ENCODE results near the gene GPR89A. TPM values are rescaled to one million over a fixed set of nuclear protein-coding genes. Genes with fewer than 3 reads are reported as not detected.
"Not testable (repeated sequence)": the region's sequence is repeated elsewhere in the genome, so short reads cannot be mapped to it uniquely, and the experiment has no call there.

Gene GPR89A
- total and polyA plus RNA-seq, 9 donors: 12.5 to 23.1 (median 18.9) TPM

DNA sequence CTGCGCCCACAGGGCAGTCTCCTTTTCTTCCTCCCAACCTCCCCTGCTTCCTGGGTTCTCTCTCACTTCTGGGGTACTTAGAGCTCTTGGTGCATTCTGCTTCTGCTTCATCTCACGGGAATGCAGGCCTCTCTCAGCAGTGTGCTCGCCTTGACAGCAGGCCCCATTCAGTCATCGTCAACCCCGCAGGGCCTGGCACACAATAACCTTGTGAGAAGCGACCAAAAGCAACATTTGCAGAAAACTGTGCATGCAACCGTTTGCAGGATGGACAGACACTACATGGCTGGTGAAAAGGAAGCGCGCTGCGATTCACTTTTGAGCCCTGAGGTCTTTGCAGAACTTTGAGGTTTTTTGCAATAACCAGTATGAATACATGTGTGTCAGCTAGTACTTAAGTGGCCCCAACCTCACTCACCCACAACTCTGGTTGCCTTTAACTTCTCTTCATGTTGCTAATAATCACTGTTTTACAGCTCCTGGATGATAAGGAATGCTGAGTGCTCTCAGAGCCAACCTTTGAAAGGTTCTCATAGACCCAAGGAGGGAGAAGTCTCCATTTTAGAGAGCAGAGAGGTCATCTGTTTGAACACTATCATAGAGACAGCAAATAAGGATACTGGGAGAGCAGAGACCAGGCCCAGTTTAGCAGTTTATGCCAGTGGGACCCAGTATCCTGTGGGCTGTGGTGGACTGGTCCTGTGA, 109.0 kb downstream of the GPR89A start:
- intact Hi-C loops (cut with DNase I): no loop called here
- DNase-seq: no peak

DNA sequence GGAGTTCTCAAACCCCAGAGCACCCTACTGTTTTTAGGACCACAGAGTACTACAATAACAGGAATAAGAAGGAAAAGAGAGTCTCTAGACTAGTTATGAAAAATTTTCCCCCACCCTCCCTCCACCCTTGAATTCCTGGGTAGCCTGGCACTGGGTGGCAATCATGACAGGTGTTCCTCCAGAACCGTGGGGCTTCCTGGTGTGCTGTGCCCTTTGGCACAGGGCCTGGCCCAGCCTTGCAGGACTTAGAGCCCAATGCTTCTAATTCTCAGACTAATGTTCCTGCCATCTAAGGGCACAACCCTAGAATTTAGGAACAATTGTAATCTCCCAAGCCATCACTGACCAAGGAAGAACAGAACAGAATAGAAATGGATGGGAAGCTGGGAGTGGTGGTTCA, 110.0 kb downstream of the GPR89A start:
- no peak for DNase-seq
- Histone ChIP-seq H3K4me3 (no peak overlapping the region), H3K27me3 (no peaks in the 10 kb centered on the region), H3K27ac (no peak overlapping the region), H3K36me3 (no peaks in the 10 kb centered on the region), H3K4me1 (ENCODE audit: insufficient read depth) (peaks cover 3% of the 10 kb centered on the region), H3K9me3 (no peaks in the 10 kb centered on the region)
- TF ChIP-seq POLR2A (IDR thresholded peaks at IDR 0.05) (no peak), EP300 (IDR thresholded peaks at IDR 0.05) (no peak)
- TF ChIP-seq, protein P1, sequence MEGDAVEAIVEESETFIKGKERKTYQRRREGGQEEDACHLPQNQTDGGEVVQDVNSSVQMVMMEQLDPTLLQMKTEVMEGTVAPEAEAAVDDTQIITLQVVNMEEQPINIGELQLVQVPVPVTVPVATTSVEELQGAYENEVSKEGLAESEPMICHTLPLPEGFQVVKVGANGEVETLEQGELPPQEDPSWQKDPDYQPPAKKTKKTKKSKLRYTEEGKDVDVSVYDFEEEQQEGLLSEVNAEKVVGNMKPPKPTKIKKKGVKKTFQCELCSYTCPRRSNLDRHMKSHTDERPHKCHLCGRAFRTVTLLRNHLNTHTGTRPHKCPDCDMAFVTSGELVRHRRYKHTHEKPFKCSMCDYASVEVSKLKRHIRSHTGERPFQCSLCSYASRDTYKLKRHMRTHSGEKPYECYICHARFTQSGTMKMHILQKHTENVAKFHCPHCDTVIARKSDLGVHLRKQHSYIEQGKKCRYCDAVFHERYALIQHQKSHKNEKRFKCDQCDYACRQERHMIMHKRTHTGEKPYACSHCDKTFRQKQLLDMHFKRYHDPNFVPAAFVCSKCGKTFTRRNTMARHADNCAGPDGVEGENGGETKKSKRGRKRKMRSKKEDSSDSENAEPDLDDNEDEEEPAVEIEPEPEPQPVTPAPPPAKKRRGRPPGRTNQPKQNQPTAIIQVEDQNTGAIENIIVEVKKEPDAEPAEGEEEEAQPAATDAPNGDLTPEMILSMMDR (IDR thresholded peaks at IDR 0.05): no peak
- intact Hi-C loops (cut with DNase I): no loop called here
- 44 to 55% (median 50%) methylated on average over 1 of the region's 1 CpG for WGBS, 3 donors

More for the DNA sequence above, 109.0 kb downstream of the GPR89A start:
- no peaks in the 10 kb centered on the region for H3K36me3 ChIP-seq
- H3K4me1 ChIP-seq (ENCODE audit: insufficient read depth): peaks cover 3% of the 10 kb centered on the region
- TF ChIP-seq EP300 (IDR thresholded peaks at IDR 0.05) (no peak), POLR2A (IDR thresholded peaks at IDR 0.05) (no peak)
- TF ChIP-seq, protein P1 (IDR thresholded peaks at IDR 0.05): no peak
- H3K4me3 ChIP-seq: no peak overlapping the region
- no peak overlapping the region for H3K27ac ChIP-seq
- H3K9me3 ChIP-seq: no peaks in the 10 kb centered on the region
- 77 to 85% (median 82%) methylated on average over 10 of the region's 10 CpGs for WGBS, 3 donors
- H3K27me3 ChIP-seq: no peaks in the 10 kb centered on the region

DNA sequence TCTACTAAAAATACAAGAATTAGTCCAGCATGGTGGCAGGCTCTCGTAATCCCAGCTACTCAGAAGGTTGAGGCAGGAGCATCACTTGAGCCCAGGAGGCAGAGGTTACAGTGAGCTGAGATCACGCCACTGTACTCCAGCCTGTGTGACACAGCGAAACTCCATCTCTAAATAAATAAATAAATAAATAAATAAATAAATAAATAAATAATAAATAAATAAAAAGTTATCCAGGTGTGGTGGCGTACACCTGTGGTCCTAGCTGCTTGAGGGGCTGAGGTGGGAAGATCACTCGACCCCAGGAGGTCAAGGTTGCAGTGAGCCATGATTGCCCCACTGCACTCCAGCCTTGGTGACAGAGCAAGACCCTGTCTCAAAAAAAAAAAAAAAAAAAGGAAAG, 110.7 kb downstream of the GPR89A start:
- H3K36me3 ChIP-seq; DNase-seq; H3K4me1 ChIP-seq (ENCODE audit: insufficient read depth); H3K4me3 ChIP-seq; intact Hi-C loops (cut with DNase I); H3K27ac ChIP-seq; H3K27me3 ChIP-seq; H3K9me3 ChIP-seq: not testable (repeated sequence)
- 89 to 94% (median 92%) methylated on average over 5 of the region's 5 CpGs for WGBS, 3 donors

DNA sequence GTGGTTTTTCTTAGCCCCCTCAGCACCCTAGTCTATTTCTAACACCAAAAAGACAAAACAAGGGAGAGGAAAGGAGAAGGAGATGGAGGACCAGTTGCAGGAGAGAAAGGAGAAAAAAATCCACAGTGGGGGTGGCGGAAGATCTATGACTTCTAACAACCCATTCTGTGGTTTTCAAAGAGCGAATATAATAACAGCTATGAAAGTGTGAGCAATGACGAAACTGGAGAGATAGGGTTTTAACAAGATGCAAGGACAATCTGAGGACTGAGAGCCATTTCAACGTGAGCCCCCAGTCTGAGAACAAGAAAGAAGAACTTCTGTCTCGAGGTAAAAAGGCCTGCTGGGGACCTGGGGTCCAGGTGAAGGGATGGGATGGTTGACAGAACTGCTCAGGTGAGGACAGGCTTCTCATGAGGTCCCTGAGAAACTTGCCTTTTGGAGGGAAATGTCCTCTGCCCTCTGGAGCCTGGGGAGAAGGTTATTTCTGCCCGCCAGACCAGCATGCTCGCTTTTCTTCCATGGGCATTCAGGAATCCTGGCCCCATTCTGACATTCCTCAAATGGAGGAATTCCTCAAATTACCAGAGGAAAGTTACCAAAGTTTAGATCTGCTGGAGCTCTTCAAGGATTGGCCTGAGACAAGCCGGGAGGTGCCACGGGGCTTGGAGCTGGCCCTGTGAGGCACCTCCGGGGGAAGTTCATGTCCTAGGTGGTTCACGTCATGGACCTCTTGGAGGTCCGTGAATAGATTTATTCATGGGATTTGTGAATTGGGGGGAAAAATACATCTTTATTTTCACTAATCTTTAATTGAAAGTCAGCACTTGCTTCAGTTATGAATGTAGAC, 111.7 kb downstream of the GPR89A start, which contains the start of gene CD160:
CD160 (plus strand) TSS at position 270 of the 850 bp plus-strand sequence. CDS start 8,829 bp downstream, outside the sequence.
- intact Hi-C loops (cut with DNase I): no loop called here
- 85 to 87% (median 87%) methylated on average over 12 of the region's 12 CpGs for WGBS, 3 donors
- no peak for TF ChIP-seq EP300 (IDR thresholded peaks at IDR 0.05)
- TF ChIP-seq POLR2A (IDR thresholded peaks at IDR 0.05): no peak
- TF ChIP-seq, protein P1 (IDR thresholded peaks at IDR 0.05): no peak
- no peak for DNase-seq
- no peak within 1 kb of the TSS for H3K4me3 ChIP-seq
- peaks cover 3% of the 10 kb centered on the region for H3K4me1 ChIP-seq (ENCODE audit: insufficient read depth)
- no peaks in the 10 kb centered on the region for H3K27me3 ChIP-seq
- H3K36me3 ChIP-seq: no peaks in the 10 kb centered on the region
- H3K9me3 ChIP-seq: no peaks in the 10 kb centered on the region
- H3K27ac ChIP-seq: no peak within 1 kb of the TSS

Other genes starting within 250 kb of the GPR89A start
- gene NBPF20, start 182.4 kb upstream of the GPR89A start, total RNA-seq: 1 to 10 TPM in 5 of 7 donors, under 1 TPM in 2; 0.48 to 3.3 (median 2.3) TPM
- 1 to 10 TPM; 1.3 to 4.9 TPM for gene NBPF20, start 182.4 kb upstream of the GPR89A start, polyA plus RNA-seq
- gene PDZK1, start 99.4 kb downstream of the GPR89A start, total RNA-seq: 1 to 10 TPM in 1 of 7 donors, under 1 TPM in 4, not detected in 2; 0.36 to 2.0 (median 0.83) TPM
- 10 to 100 TPM in 1 of 2 donors, under 1 TPM in 1; 0.21 to 13.4 TPM for gene PDZK1, start 99.4 kb downstream of the GPR89A start, polyA plus RNA-seq
- gene CD160, start 111.5 kb downstream of the GPR89A start, total RNA-seq: under 1 TPM in 3 of 7 donors, not detected in 4; 0.15 to 0.25 (median 0.20) TPM
- gene CD160, start 111.5 kb downstream of the GPR89A start, polyA plus RNA-seq: 1 to 10 TPM in 1 of 2 donors, under 1 TPM in 1; 0.10 to 1.9 TPM
- gene RNF115, start 216.1 kb downstream of the GPR89A start, total RNA-seq: 10 to 100 TPM in 6 of 7 donors, 1 to 10 TPM in 1; 9.9 to 15.5 (median 12.2) TPM
- gene RNF115, start 216.1 kb downstream of the GPR89A start, polyA plus RNA-seq: 10 to 100 TPM in 1 of 2 donors, 1 to 10 TPM in 1; 7.8 to 27.9 TPM
- gene POLR3C, start 216.2 kb downstream of the GPR89A start, total RNA-seq: 10 to 100 TPM; 25.8 to 32.5 (median 27.0) TPM
- 10 to 100 TPM; 21.1 to 41.9 TPM for gene POLR3C, start 216.2 kb downstream of the GPR89A start, polyA plus RNA-seq
- 1 to 10 TPM; 2.3 to 5.1 (median 2.9) TPM for gene NUDT17, start 237.6 kb downstream of the GPR89A start, total RNA-seq
- gene NUDT17, start 237.6 kb downstream of the GPR89A start, polyA plus RNA-seq: 1 to 10 TPM; 3.9 to 4.8 TPM